ENCODE measurements around the gene RNLS. TPM values are rescaled to one million over a fixed set of nuclear protein-coding genes. Genes with fewer than 3 reads are reported as not detected.

RNLS gene
- total RNA-seq, 4 donors from 2014 or later, result 10.6 to 38.7 (median 28.2) TPM

GRCh38 chr10:88244781-88245625 is 338.1 kb downstream of the RNLS start:
- Histone ChIP-seq H3K4me1 (peaks cover 0 to 8% of the 10 kb centered on the region in 2 donors), H3K27ac (peak overlapping the region in 1 of 3 donors; percentile 46), H3K4me3 (replicated peaks in 1 of 3) (no peak overlapping the region), H3K36me3 (no peaks in the 10 kb centered on the region), H3K9me3 (no peaks in the 10 kb centered on the region), H3K27me3 (no peaks in the 10 kb centered on the region)
- no peak for DNase-seq
- no peak for TF ChIP-seq POLR2A (IDR thresholded peaks at IDR 0.05)
- TF ChIP-seq, protein P1, sequence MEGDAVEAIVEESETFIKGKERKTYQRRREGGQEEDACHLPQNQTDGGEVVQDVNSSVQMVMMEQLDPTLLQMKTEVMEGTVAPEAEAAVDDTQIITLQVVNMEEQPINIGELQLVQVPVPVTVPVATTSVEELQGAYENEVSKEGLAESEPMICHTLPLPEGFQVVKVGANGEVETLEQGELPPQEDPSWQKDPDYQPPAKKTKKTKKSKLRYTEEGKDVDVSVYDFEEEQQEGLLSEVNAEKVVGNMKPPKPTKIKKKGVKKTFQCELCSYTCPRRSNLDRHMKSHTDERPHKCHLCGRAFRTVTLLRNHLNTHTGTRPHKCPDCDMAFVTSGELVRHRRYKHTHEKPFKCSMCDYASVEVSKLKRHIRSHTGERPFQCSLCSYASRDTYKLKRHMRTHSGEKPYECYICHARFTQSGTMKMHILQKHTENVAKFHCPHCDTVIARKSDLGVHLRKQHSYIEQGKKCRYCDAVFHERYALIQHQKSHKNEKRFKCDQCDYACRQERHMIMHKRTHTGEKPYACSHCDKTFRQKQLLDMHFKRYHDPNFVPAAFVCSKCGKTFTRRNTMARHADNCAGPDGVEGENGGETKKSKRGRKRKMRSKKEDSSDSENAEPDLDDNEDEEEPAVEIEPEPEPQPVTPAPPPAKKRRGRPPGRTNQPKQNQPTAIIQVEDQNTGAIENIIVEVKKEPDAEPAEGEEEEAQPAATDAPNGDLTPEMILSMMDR (IDR thresholded peaks at IDR 0.05), result no peak
- WGBS, 2 donors, result 86 to 87% methylated on average over 9 of the region's 9 CpGs
- intact Hi-C loops (cut with DNase I), result no loop called here

- peaks cover 6 to 13% of the 10 kb centered on the region in 2 donors for H3K4me1 ChIP-seq
These were observed 339.0 kb downstream of the RNLS start for GRCh38 chr10:88243836-88244730.

DNA sequence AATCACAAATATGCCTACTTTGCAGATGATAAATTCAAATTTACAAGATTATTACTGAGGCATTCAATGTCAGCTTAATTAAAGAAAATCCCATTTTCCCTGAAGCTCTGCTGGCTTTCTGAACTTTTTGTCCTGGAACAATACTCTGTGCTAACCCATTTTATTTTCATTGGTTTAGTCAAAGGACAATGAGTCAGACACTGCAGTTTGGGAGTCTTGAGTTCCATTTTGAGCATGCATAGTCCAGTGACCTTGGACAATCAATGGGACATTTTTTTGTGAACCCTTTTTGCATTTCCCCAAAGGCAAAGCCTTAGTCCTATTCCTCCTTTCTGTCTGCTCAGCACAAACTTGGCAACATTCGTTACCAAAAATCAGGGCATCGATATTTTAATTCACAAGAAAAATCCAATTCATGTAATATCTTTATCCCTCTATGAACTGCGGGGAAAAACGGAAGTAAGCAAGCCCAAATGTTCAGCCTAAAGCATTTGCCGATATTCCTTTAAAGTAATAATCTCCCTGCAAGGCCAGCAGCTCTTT is 339.8 kb downstream of the RNLS start:
- TF ChIP-seq, protein P1 (IDR thresholded peaks at IDR 0.05), result no peak
- no peak for TF ChIP-seq POLR2A (IDR thresholded peaks at IDR 0.05)
- Histone ChIP-seq H3K27ac (peak overlapping the region in 2 of 3 donors; percentile 35 to 46), H3K4me1 (peaks cover 14 to 19% of the 10 kb centered on the region in 2 donors), H3K4me3 (replicated peaks in 1 of 3) (no peak overlapping the region), H3K27me3 (no peaks in the 10 kb centered on the region), H3K9me3 (no peaks in the 10 kb centered on the region), H3K36me3 (no peaks in the 10 kb centered on the region)
- intact Hi-C loops (cut with DNase I), result no loop called here
- DNase-seq, result no peak
- 65 to 67% methylated on average over 5 of the region's 5 CpGs for WGBS, 2 donors

More at GRCh38 chr10:88243836-88244730, 339.0 kb downstream of the RNLS start:
- Histone ChIP-seq H3K27ac (peak overlapping the region; percentile 35 to 56 (median 46)), H3K4me3 (replicated peaks in 1 of 3) (no peak overlapping the region), H3K27me3 (no peaks in the 10 kb centered on the region), H3K36me3 (no peaks in the 10 kb centered on the region), H3K9me3 (no peaks in the 10 kb centered on the region)
- intact Hi-C loops (cut with DNase I), result no loop called here
- peak; percentile 28 to 32 for DNase-seq
- WGBS, 2 donors, result 59 to 60% methylated on average over 11 to 12 of the region's 12 CpGs
- TF ChIP-seq, protein P1 (IDR thresholded peaks at IDR 0.05), result no peak
- TF ChIP-seq POLR2A (IDR thresholded peaks at IDR 0.05), result no peak

- H3K4me3 ChIP-seq (replicated peaks in 1 of 3), result no peak overlapping the region
- 96 to 100% methylated on average over 1 of the region's 1 CpG for WGBS, 2 donors
- no peak for DNase-seq
- TF ChIP-seq, protein P1 (IDR thresholded peaks at IDR 0.05), result no peak
- no peak for TF ChIP-seq POLR2A (IDR thresholded peaks at IDR 0.05)
- no peaks in the 10 kb centered on the region for H3K9me3 ChIP-seq
- intact Hi-C loops (cut with DNase I), result no loop called here
- peaks cover 22 to 25% of the 10 kb centered on the region in 2 donors for H3K4me1 ChIP-seq
- no peaks in the 10 kb centered on the region for H3K36me3 ChIP-seq
- H3K27me3 ChIP-seq, result no peaks in the 10 kb centered on the region
- no peak overlapping the region for H3K27ac ChIP-seq
These were observed 341.6 kb downstream of the RNLS start for GRCh38 chr10:88241501-88241900.

Data from thyroid gland (tissue), 4 donors.